NCI-H128 (cell line): ENCODE results near the gene NKAIN4.

Experiments used
- DNase-seq: peaks from one replicate; lab custom pipeline; 2025; ENCODE audit not compliant: unreplicated experiment; lab: John Stamatoyannopoulos, UW

Gene NKAIN4

DNA sequence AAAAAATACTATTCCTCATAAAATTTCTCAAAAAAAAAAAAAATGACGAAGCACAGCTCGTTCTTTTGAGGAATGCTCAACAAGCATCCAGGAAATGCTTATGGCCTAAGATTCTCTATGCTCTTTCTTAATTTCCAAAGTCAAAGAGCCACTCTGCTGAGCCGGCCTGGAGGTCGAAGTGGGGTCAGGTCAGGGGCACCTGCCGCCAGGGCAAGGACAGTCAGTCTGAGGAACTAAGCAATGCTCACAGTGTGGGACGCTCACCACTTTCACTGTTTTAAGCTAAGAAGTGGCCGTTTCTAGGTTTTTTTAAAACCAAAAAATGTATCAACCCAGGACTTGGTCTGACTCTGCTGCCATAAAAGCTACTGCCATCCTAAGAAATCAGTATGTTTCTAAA, 55.7 kb downstream of the NKAIN4 start:
- DNase-seq = no peak

- DNase-seq = no peak
Observed at GRCh38 chr20:63196768-63197470, 57.3 kb downstream of the NKAIN4 start.

- DNase-seq = no peak
Observed at GRCh38 chr20:63194797-63195173, 59.5 kb downstream of the NKAIN4 start.

DNA sequence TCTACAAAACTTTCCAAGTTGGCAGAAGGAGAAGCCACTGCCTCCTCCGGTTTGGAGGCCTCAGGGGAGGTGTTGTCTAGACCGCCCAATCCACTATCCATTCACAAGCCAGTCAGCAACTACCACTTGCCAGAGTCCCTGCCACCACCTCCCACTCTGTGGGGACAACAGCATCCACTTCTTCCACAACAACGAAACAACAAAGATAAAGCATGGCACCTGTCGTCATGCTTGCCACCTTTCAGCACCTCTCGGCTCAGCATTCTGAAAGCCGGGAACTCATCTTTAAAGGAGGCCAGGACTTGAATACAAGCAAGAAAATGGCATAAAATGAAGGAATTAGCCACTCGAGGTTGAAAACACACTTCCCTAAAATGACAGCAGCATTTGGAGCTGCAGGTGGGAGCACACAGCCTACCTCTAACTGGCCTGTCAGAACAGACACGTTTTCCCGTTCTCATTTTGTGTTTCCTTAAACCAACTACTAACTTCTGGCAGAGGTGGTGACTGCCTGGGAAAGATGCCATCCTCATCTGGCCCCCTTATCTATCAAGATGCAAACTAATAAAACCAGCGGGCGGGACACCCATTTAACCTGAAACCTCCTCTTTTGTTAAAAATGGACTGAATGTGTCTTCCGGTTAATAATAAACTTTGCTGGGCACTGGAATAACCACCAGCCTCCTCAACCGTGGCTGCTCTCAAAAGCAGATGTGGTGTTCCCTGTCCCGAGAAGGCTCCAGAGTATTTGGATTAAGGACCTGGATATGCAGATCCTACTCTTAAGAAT, 60.1 kb downstream of the NKAIN4 start:
- no peak for DNase-seq

GRCh38 chr20:63192721-63193120, 61.5 kb downstream of the NKAIN4 start:
- DNase-seq = no peak

DNA sequence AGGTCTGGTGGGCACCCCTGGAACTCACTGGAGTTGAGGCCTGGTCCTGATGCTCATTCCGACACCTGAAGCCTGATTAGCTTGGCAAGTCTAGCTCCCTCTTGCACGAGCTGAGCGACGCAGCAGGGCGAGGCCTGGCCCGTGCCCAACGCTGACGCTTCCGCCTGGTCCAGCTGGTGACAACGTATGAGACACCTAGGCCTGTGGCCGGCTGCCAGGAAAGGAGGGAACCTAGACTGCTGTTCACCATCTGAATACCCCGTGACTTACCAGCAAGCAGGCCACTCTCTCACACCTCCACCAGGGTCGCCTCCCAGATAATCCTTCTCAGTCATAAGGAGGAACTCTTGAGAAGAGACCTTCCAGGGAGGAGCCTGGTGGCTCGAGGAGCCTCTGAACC, 62.9 kb downstream of the NKAIN4 start:
- no peak for DNase-seq

GRCh38 chr20:63190828-63191227, 63.4 kb downstream of the NKAIN4 start:
- DNase-seq = no peak
